Uterus (tissue), 2 donors: ENCODE data around the gene EIF4H.

Experiments
- POLR2A ChIP-seq, 2 donors: fragments of 450-650 bp; IDR thresholded peaks; one replicate each; pipeline ENCODE4 v1.6.1; 2016; ENCODE audit warnings: antibody characterized with exemption in 2 of 2, mild to moderate bottlenecking in 1 of 2, moderate library complexity in 1 of 2
- TF ChIP-seq, protein P1 (sequence below), 4 experiments: fragments of 200-600 bp in 2 of 4; fragments of 450-650 bp in 2 of 4; sonication (generic) in 2 of 4; IDR thresholded peaks; one replicate each; pipeline ENCODE4 v1.5.1; 2016 to 2019; ENCODE audit warnings: antibody characterized with exemption in 4 of 4, mild to moderate bottlenecking in 2 of 4, moderate library complexity in 1 of 4

DNA sequence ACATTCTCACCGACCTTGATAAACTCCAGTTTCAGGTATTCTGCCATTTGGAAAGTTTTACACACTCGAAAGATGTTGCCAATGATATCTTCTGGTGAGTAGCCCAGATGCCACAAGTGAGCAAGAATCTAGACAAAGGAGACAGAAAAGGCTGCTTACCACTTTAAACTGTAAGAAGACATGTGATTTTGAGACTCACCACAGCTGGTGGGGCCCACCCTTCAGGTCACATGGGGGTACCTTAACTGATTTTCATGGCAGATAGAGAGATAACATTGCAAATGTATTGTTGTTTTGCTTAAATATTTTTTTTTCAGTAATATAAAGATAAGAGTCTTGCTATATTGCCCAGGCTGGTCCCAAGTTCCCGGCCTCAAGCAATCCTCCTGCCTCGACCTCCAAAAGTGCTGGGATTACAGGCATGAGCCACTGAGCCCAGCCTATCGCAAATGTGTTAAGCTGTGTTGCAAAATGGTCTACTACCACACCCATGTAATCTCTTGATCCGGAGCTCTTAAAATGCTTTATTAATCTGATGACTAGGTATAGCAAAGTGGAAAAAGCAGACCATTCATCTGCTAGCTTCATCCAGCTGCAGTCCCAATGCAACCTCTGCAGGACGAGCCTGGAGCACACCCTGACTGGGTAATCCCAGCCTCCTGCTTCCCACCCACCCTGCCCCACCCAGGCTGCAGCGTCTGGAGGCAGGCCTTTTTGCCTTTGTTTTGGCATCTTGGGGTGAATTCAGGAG is 61.5 kb downstream of the EIF4H start:
- TF ChIP-seq, protein P1, sequence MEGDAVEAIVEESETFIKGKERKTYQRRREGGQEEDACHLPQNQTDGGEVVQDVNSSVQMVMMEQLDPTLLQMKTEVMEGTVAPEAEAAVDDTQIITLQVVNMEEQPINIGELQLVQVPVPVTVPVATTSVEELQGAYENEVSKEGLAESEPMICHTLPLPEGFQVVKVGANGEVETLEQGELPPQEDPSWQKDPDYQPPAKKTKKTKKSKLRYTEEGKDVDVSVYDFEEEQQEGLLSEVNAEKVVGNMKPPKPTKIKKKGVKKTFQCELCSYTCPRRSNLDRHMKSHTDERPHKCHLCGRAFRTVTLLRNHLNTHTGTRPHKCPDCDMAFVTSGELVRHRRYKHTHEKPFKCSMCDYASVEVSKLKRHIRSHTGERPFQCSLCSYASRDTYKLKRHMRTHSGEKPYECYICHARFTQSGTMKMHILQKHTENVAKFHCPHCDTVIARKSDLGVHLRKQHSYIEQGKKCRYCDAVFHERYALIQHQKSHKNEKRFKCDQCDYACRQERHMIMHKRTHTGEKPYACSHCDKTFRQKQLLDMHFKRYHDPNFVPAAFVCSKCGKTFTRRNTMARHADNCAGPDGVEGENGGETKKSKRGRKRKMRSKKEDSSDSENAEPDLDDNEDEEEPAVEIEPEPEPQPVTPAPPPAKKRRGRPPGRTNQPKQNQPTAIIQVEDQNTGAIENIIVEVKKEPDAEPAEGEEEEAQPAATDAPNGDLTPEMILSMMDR (IDR thresholded peaks at IDR 0.05) = no peak
- no peak for TF ChIP-seq POLR2A (IDR thresholded peaks at IDR 0.05)
